ENCODE results near the gene SLC2A11.
"Not testable (repeated sequence)": the region's sequence is repeated elsewhere in the genome, so short reads cannot be mapped to it uniquely, and the experiment has no call there.

Gene SLC2A11

DNA sequence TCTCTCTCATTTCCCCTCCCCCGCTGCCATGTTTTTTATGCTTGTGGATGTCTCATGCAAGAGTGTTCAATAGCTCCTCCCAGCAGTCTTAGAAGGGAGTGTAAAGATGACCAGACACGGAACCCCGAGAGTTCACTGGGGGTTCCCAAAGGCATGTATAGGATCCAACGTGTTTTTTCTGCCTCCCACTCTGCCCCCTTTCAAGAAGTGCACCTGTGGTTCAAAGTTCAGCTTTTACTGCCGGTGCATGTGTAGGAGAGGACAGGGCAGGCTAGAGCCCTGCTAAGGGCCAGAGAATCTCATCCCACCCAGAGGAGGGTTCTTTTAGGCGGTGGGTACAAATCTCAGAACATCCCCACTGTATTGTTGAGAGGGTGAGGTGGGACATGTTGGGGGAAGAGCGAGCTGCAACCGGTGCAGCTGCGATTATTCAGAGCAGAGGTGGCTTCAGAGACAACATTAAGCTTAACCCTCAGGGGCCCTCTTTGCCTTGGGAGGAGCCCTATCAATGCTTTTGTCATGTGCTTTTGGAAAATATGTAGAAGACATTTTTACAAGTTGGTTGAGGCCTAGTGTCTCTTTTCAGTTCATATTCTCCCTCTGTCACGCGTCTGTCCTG, 51.0 kb downstream of the SLC2A11 start:
- no peak for DNase-seq (ENCODE audit: low spot score)

DNA sequence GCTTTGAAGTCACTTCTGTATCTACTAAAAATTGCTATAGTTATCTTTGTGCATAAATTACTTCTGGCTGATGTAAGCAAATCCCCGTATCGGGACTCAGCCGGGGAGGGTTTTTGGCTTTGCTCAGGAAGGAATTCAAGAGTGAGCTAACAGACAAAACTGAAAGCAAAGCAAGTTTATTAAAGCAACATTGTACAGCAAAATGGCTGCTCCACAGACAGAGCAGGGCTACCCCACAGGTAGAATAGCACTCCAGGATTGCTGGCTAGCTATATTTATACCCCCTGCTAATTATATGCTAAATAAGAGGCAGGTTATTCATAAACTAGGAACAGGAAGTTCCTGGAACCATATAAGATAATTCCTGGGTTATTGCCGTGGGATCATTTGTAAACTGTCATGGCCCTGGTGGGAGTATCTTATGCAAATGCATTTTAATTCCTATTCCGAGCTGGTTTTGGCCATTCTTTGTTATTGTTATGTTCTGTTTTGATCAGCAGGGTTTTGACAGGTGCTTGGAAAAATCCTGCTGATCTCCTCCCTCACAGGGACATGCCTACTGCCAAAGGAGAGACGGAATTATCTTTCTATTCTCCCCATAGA, 51.7 kb downstream of the SLC2A11 start:
- peak; percentile 46 for DNase-seq (ENCODE audit: low spot score)

DNA sequence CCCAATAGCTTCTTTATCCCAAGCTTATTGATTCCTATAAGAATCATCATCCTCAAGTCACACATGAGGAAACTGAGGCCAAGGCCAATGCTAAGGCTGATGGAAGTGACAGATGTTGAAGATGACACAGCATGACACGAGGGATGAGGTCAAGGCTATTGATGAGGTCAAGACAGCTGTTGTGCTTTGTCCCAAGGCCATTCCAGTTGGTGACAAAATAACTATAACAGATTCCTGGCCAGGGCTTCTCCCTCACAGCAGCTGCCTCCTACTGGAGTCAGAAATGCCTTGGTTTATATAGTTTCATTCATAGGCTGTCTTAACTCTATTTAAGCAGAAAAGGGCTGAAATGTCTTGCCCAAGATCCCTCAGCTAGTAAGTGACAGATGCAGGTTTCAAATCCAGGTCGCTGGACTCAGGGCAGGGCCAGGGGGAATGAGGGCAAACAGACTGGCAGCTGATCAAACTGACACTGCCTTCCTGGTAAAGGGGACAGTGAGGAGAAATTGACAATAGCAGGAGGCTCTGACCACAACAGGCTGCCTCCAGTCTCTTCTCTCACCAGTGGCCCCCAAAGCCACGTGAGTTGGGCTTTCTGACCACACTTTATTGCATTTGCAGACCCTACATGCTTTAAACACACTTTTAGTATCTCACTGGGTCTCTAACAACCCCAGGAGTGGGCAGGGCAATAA, 53.0 kb downstream of the SLC2A11 start:
- no peak for DNase-seq (ENCODE audit: low spot score)

DNA sequence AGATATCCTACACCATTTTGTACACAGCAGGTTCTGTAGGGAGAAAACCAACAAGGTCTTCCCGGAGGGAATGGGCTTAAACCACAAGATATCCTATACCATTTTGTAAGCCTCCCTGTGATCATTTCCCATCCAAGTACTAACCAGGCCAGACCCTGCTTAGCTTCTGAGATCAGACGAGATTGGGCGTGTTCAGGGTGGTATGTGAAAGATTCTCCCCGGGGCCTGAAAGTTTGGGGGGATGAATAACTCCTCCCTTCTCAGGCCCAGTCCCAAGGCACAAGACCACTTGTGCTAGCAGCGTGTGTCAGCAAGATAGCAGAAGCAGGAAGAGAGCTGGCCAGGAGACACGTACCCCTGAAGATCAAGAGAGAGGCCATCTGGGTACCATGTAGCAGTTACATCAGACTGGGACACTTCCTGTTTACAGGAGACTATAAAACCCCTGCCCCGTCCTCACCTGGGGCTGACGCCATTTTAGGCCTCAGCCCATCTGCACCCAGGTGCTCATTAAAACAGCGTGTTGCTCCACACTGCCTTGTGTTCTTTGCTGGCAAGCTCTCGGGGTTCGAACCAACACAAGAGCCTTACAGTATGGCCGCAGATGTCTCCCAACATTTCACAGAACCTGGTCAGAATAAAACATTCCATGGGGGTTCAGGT, 53.8 kb downstream of the SLC2A11 start:
- DNase-seq (ENCODE audit: low spot score) = no peak

DNA sequence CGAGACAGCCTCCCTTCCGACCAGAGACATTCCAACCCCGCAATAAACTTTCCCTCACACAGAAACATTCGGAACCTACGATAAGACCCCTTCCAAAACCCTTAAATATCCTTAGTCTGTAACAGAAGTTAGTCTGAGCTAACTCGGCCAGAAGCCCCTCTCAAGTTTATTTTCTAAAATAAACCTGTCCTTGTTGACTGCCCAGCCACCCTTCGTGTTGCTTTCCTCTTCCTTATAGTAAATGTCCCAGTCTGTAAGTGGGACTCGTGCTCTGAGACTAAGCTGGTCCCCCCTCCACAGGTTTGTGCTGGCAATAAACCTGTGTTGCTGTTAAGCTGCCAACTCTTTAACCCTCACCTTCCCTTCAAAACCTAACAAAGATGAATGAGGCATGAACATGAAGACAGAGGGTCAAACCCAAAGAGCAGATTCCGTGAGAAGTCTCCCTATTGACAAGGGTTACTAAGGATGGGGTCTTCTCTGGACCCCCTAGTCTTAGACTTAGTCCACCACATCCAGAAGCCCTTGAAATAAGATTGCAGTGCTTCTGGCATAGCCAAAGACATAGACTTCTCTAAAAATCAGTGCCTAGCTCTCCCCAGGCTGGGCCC, 54.7 kb downstream of the SLC2A11 start:
- DNase-seq (ENCODE audit: low spot score) = no peak

DNA sequence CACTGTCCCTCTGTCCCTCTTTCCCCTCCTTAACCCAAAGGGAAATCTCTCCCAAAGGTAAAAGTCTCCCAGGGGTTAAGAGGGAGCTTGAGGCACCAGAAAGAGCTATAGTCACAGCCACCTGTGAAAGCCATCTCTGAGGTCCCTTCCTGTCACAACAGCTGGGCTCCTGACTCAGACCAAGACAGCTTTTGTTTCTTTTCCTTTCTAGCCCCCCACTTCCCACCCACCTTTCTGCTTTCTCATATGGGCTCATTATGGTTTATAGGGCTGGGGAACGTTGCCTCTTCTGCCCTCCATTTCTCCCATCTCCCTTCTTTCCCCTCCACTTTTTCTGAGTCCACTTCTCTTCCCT, 55.6 kb downstream of the SLC2A11 start:
- no peak for DNase-seq (ENCODE audit: low spot score)

DNA sequence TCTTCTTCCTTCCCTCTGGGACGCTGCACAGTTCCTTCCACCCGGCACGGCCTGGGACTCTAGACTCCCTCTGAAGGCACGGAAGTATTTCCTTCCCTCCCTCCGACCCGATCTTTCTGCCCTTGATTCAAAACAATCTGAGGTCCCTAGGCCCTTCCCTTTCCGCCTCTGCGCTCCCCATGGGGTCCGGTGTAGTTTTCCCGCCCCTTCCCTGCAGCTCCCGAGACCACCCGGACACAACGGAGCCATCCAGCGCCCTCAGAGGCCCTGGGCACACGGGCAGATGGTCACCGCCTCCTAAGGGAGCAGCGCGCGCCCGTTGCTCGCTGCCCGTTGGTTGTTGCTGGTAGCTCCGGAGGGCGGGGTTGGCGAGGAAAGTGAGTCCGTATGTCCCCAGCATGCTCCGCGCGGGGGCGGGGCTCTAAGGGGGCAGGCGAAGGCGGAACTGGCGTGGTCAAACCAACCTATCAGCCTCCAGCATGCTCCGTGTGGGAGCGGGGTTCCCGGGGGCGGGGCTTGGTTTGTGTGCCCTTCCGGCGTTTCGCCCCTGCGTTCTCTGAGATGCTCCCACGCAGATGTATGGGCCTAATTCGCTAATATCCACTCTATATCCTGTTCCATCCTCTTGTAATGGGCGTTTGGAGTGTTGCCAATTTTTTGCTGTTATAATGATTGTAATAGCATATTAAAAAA, 56.1 kb downstream of the SLC2A11 start:
- peak; percentile 99 for DNase-seq (ENCODE audit: low spot score)

DNA sequence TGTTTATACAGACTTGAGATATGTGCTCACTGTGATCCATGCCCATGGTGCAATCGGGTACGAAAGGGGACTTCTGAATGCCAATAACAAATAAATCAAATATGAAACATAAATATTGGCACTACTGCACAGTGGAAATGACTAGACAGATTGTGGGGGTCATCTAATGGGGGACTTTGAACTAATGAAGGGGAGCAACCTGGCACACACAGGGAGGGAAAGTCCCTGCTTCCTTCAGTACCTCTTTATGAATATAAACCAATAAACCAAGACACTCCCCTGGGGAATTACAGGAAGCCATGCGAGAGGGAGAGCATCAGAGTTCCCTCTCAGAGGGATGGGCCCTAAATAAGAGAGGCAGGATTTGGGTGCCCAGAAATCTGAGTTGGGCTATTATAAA, 57.6 kb downstream of the SLC2A11 start:
- no peak for DNase-seq (ENCODE audit: low spot score)

DNA sequence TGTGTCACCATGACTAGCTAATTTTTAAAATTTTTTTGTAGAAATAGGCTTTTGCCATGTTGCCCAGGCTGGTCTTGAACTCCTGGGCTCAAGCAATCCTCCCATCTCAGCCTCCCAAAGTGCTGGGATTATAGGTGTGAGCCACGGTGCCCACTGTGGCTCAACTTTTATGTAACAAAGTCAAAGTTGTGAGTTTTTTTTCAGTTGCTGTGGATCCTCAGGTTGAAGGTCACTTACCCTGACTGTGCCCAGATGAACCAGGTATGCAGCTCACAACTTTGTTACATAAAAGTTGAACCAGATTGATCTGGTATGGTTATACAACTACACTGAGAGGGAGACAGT, 62.6 kb downstream of the SLC2A11 start:
- not testable (repeated sequence) for DNase-seq (ENCODE audit: low spot score)

DNA sequence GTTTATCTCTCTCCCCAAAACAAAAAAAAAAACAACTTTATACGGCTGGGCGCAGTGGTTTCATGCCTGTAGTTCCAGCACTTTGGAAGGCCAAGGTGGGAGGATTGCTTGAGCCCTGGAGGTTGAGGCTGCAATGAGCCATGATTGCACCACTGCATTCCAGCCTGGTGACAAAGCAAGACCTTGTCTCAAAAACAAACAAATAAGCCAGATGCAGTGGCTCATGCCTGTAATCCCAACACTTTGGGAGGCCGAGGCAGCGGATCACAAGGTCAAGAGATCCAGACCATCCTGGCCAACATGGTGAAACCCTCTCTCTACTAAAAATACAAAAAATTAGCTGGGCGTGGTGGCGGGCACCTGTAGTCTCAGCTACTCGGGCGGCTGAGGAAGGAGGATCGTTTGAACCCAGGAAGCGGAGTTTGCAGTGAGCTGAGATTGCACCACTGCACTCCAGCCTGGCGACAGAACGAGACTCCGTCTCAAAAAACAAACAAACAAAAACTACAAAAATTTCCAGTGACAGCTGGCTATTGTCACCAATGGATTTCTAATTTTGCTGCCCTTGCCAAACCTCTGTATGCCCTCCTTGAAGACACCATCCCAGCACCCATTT, 64.0 kb downstream of the SLC2A11 start:
- DNase-seq (ENCODE audit: low spot score) = not testable (repeated sequence)

DNA sequence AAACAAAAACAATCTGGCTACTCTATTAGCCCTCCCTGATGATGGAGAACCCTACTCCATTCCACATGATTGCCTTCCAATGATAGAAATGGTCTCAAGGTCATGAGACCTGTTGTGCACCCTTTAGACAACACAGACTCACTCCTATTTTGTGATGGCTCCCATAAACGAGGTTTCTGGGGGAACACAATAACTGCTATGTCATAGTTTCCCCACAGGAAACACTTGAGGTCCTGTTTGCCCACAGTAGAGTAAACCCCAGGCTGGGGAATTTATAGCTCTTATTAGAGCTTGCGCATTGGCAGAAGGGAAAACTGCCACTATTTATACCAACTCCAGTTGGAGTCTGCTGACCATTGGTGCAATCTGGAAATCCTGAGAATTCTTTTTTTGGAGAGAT, 65.2 kb downstream of the SLC2A11 start:
- DNase-seq (ENCODE audit: low spot score) = no peak

DNA sequence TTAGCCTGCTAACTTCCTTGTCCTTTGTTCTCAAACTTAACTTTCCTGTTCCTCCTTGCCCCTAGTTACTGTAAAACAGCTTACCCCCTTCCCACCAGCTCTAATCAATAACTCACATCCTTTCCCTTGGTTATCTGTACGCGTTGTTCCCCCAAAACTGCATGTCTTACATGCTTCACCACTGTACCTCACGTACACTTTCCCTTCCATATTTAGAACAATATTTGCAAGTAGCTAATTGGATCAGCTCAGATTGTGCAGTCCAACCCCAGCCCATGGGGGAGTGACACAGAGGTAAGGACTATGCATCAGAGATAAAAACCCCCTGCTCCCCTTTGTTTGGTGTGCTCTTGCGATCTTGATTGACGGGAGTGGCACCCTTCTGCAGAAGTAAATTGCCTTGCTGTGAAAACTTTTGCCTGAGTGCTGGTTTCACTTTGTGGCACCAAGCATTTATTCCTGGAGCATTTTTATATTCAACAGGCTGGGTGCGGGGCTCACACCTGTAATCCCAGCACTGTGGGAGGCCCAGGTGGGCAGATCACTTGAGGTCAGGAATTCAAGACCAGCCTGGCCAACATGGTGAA, 67.4 kb downstream of the SLC2A11 start:
- no peak for DNase-seq (ENCODE audit: low spot score)

DNA sequence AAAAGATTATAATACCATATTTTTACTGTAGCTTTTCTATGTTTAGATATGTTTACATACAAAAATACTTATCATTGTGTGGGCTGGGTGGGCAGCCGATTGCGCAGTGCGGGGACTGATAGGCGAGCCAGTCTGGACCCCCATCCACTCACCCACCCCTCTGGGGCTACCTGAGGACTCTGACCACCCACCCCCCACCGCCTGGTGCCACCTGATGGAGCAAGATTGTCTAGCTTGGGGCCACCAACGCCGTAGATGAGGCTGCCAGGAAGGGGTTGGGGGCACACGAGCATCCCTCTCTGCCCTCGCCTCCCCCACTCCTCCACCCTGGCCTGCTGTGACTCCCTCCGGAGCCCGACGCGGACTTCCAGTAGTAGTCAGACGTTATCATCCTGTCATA, 68.9 kb downstream of the SLC2A11 start:
- DNase-seq (ENCODE audit: low spot score) = no peak

Measured in hepatic stellate cell (primary cell).